PC-9 (cell line): ENCODE results near the gene XRCC4. TPM values are rescaled to one million over a fixed set of nuclear protein-coding genes. Genes with fewer than 3 reads are reported as not detected.
A peak's percentile ranks its signal among the peaks of the same experiment; 100 is the strongest.

Experiments
- BruUV-seq: library from RNA; stranded (reverse); fragments of 400-500 nt; replicated peaks from 2 replicates; lab custom pipeline; 2021; lab: Mats Ljungman, UMichigan
- CTCF ChIA-PET: fragments of 300-600 bp; sonication (Branson Sonifier 250); formaldehyde crosslinking; loops from one replicate; lab custom pipeline; 2022; ENCODE audit warnings: antibody characterized with exemption; lab: Charles Lee
- POLR2A ChIA-PET: fragments of 300-600 bp; sonication (Branson Sonifier 250); formaldehyde crosslinking; loops from one replicate; lab custom pipeline; 2022; ENCODE audit warnings: antibody characterized with exemption; ENCODE audit not compliant: unreplicated experiment; lab: Charles Lee
- DNase-seq, 2 experiments: peaks; one replicate each; pipeline versions ENCODE4 v3.0.0 to v3.0.0-alpha.2; 2015 to 2022; ENCODE audit warnings: mixed read lengths in 1 of 2
- H2AFZ ChIP-seq: fragments of 200-600 bp; sonication (generic); 2 replicates; pipeline ENCODE4 v1.8.1; 2017; ENCODE audit warnings: antibody characterized with exemption
- H3F3A ChIP-seq: fragments of 200-600 bp; sonication (generic); 2 replicates; pipeline ENCODE4 v1.8.1; 2017; ENCODE audit warnings: antibody characterized with exemption, mild to moderate bottlenecking, low read depth; ENCODE audit not compliant: insufficient read depth
- H3K27ac ChIP-seq: fragments of 200-600 bp; sonication (generic); 2 replicates; pipeline ENCODE4 v1.6.1; 2016; ENCODE audit warnings: mixed run types
- H3K27me3 ChIP-seq: fragments of 200-600 bp; sonication (generic); 2 replicates; pipeline ENCODE4 v1.6.1; 2016; ENCODE audit warnings: low read depth, mixed run types; ENCODE audit not compliant: insufficient read depth
- H3K36me3 ChIP-seq: fragments of 200-600 bp; sonication (generic); 2 replicates; pipeline ENCODE4 v1.6.1; 2016; ENCODE audit warnings: low read depth, mixed run types
- H3K4me1 ChIP-seq: fragments of 200-600 bp; sonication (generic); replicated peaks from 2 replicates; pipeline ENCODE4 v1.6.1; 2016; ENCODE audit warnings: mixed run types; ENCODE audit not compliant: insufficient read depth
- H3K4me2 ChIP-seq: fragments of 200-600 bp; sonication (generic); 2 replicates; pipeline ENCODE4 v1.6.1; 2017; ENCODE audit warnings: mixed run types
- H3K4me3 ChIP-seq: fragments of 200-600 bp; sonication (generic); 2 replicates; pipeline ENCODE4 v1.6.1; 2016; ENCODE audit warnings: mixed run types
- H3K79me2 ChIP-seq: fragments of 200-600 bp; sonication (generic); 2 replicates; pipeline ENCODE4 v1.6.1; 2017; ENCODE audit warnings: low read depth, mixed run types
- H3K9me2 ChIP-seq: fragments of 200-600 bp; sonication (generic); 2 replicates; pipeline ENCODE4 v1.8.1; 2017; ENCODE audit warnings: mild to moderate bottlenecking; ENCODE audit not compliant: insufficient read depth
- H3K9me3 ChIP-seq: fragments of 200-600 bp; sonication (generic); 2 replicates; pipeline ENCODE4 v1.8.1; 2016; ENCODE audit warnings: low read depth; ENCODE audit not compliant: insufficient read depth
- H4K20me1 ChIP-seq: fragments of 200-600 bp; sonication (generic); 2 replicates; pipeline ENCODE4 v1.8.1; 2017; ENCODE audit not compliant: insufficient read depth
- CTCF ChIP-seq: fragments of 200-600 bp; sonication (generic); conservative IDR thresholded peaks from 2 replicates; pipeline ENCODE4 v1.6.1; 2017; ENCODE audit warnings: mixed run types, antibody characterized with exemption, mild to moderate bottlenecking, moderate library complexity
- EZH2 ChIP-seq: fragments of 200-600 bp; sonication (generic); IDR thresholded peaks from 2 replicates; pipeline ENCODE4 v1.8.0; 2017; ENCODE audit warnings: antibody characterized with exemption, low read depth
- intact Hi-C: fragments of 100-400 bp; cut with micrococcal nuclease; formaldehyde crosslinking; loops from one replicate; pipeline ENCODE4 v1.10.0; 2022; ENCODE audit not compliant: unreplicated experiment
- total RNA-seq: library from RNA; stranded (reverse); gene quantifications from 2 replicates; pipeline ENCODE4 v1.2.3, GENCODE V29; 2021

The XRCC4 gene
- total RNA-seq, 1 experiment from 2014 or later: 12.2 TPM

GRCh38 chr5:83096660-83097339, 19.5 kb downstream of the XRCC4 start:
- Histone ChIP-seq H3K4me1 (peaks cover 28% of the 10 kb centered on the region), H3K4me2 (no peak overlapping the region), H3K36me3 (no peaks in the 10 kb centered on the region), H3K9me3 (0 out of 2 replicates have a peak, but pooled peaks cover 10% of the 10 kb centered on the region), H3K27me3 (no peaks in the 10 kb centered on the region), H3K27ac (no peak overlapping the region), H4K20me1 (no peaks in the 10 kb centered on the region), H3K79me2 (no peaks in the 10 kb centered on the region), H3K4me3 (no peak overlapping the region), H3K9me2 (no peaks in the 10 kb centered on the region), H3F3A (0 out of 2 replicates have a peak, but pooled peaks cover 7% of the 10 kb centered on the region), H2AFZ (no peak overlapping the region)
- POLR2A ChIA-PET: no interaction called here
- no peak for DNase-seq
- intact Hi-C loops: loop anchor here (10.0 kb wide), 1 partner anchor 468 kb away; no protein-coding TSS in a partner anchor
- CTCF ChIA-PET: no interaction called here
- BruUV-seq: no TSS peak
- TF ChIP-seq EZH2: no peak
- TF ChIP-seq CTCF: no peak

DNA sequence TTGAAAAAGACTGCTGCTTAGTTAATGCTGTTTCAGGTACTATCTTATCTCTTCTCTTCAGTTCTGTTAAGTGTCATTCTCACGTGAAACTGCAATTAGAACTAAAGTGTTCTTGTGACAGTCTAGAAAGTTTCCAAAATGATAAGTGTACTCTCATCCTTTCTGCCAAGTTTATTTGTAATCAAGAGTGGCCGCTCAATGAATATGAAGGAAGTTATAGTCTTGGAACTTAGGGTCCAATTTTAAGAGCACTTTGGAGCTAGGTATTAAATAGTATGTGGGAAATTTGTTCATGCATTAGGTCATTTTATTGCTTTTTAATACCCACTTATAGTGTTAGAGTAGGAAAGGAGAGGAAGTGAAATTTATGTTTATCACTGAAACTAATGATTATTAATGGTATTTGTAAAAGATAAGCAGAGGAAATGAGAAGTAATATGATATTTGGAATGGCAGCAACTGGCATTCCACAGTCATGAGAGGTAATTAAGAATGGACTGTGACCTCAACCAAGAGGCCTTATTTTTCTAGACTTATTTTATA, 20.4 kb downstream of the XRCC4 start:
- Histone ChIP-seq H3K9me2 (no peaks in the 10 kb centered on the region), H2AFZ (no peak overlapping the region), H3K27ac (no peak overlapping the region), H3K4me1 (peaks cover 28% of the 10 kb centered on the region), H3F3A (0 out of 2 replicates have a peak, but pooled peaks cover 7% of the 10 kb centered on the region), H3K4me3 (no peak overlapping the region), H3K36me3 (no peaks in the 10 kb centered on the region), H3K79me2 (no peaks in the 10 kb centered on the region), H4K20me1 (no peaks in the 10 kb centered on the region), H3K9me3 (0 out of 2 replicates have a peak, but pooled peaks cover 8% of the 10 kb centered on the region), H3K27me3 (no peaks in the 10 kb centered on the region), H3K4me2 (peak overlapping the region; percentile 14; the same call in 1 of the 2 replicates)
- POLR2A ChIA-PET: interaction anchor here (0.9 kb wide), 1 partner anchor 20 kb away, joined by 6 read pairs; the partner anchor contains the start of genes TMEM167A and XRCC4
- CTCF ChIA-PET: no interaction called here
- no TSS peak for BruUV-seq
- TF ChIP-seq CTCF (no peak), EZH2 (no peak)
- no peak for DNase-seq
- intact Hi-C loops: loop anchor here (10.0 kb wide), 1 partner anchor 467 kb away; no protein-coding TSS in a partner anchor

DNA sequence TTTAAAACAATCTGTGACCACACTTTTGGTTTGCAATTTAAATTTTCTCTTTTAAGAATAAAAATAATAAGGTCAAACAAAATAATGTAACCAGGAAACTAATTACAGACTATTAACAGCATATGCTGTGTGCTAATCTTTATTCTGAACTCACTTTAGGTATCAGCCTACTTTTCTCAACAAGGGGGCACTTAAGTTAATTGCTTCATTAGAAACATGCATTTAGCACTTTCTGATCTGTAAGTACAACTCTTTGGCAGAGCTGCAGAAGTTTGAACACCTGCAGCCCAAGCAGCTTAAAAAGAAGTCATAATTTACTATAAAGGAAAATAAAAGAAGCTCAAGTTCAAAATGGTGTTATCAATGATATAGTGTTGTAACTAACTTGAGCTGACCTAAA, 21.7 kb downstream of the XRCC4 start:
- Histone ChIP-seq H3K4me2 (no peak overlapping the region), H3K79me2 (no peaks in the 10 kb centered on the region), H4K20me1 (no peaks in the 10 kb centered on the region), H3K9me3 (no peaks in the 10 kb centered on the region), H3K4me1 (peaks cover 28% of the 10 kb centered on the region), H2AFZ (no peak overlapping the region), H3K36me3 (no peaks in the 10 kb centered on the region), H3K27me3 (no peaks in the 10 kb centered on the region), H3K9me2 (no peaks in the 10 kb centered on the region), H3K4me3 (no peak overlapping the region), H3F3A (0 out of 2 replicates have a peak, but pooled peaks cover 7% of the 10 kb centered on the region), H3K27ac (no peak overlapping the region)
- TF ChIP-seq EZH2 (no peak), CTCF (no peak)
- POLR2A ChIA-PET: no interaction called here
- CTCF ChIA-PET: no interaction called here
- no peak for DNase-seq
- BruUV-seq: no TSS peak
- intact Hi-C loops: loop anchor here (10.0 kb wide), 1 partner anchor 466 kb away; no protein-coding TSS in a partner anchor
